OCI-M1 (cell line): ENCODE results near the gene TMEM238L.
"Not testable (repeated sequence)": the region's sequence is repeated elsewhere in the genome, so short reads cannot be mapped to it uniquely, and the experiment has no call there.

Experiments used
- DNase-seq: peaks from one replicate; lab custom pipeline; 2025; lab: John Stamatoyannopoulos, UW

TMEM238L gene

DNA sequence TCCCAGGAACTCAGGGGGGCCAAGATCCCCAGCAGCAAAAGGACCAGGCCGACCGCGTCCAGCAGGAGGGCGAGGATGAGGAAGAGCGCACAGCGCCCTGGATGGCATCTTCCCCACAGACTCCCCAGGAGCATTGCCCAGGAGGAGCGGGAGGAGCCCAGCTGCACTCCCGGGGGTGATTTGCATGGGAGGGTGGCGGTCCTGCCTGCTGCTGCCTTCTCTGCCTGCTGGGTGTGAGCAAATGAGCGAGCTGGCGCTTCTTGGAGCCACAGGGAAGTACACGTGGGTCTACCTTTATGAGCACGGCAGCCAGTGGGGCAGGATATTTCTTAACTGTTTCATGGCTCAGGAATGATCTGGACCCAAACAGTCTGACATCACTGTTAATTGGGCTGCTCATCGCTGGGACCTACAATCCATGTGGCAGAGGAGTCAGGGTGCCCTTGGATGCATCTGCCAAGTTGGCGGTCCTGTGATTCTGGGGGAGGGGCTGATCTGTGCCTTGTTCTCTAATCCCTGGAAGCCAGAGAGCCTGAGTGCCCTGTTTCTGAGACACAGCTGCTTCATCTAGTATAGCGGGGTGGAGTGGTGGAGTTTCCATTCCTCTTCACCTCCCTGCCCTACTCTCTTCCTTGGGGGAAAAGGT, at the start of gene TMEM238L:
Gene TMEM238L (minus strand): TSS at position 270 of the 646 bp plus-strand sequence. CDS start 136 bp downstream, at position 134.
- no peak for DNase-seq

GRCh38 chr17:10846636-10847035, 42.7 kb upstream of the TMEM238L start:
- DNase-seq: not testable (repeated sequence)

DNA sequence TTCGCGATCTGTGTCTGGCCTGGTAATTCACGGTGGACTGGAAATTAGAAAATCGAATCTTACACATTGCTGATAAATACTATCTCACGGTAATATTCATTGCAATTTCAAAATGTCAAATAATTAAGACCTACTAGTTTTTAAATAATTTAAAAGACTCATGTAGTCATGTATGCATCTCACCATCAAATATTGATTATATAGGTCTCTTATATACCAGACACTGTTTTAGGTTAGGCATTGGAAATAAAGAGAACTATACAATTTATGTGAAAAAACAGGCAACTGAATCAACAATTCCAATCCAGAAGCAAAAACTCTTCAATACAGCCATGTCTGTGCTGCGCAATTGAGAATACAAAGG, 41.5 kb upstream of the TMEM238L start:
- DNase-seq: no peak

GRCh38 chr17:10844621-10845387, 40.9 kb upstream of the TMEM238L start:
- peak; percentile 67 for DNase-seq

- peak; percentile 6 for DNase-seq
These were observed 39.9 kb upstream of the TMEM238L start for GRCh38 chr17:10843811-10844210.

GRCh38 chr17:10842658-10843057, 38.8 kb upstream of the TMEM238L start:
- DNase-seq: no peak

DNA sequence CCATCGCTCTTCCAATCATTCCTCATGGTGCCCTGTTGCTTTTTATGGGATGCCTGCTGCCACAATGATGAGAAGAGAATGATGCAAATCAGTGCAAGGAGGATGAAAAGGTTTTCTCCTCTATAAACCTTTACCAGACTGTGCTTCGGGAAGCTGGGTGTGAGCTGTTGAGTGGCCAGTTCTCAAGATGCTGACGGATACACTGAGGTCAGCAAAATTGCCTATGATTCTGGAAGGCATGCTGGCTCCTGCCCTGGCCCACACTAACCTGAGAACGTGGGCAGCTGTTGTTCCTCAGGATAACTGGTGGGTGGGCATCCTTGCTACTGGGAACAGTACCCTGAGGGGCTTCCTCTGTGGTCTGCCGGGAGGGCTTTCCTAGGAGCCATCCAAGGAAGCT, 34.8 kb upstream of the TMEM238L start:
- DNase-seq: no peak

GRCh38 chr17:10837921-10838320, 34.0 kb upstream of the TMEM238L start, which contains the start of gene PIRT:
TSS of gene PIRT (minus strand) at chr17:10838087. CDS start at chr17:10825645, 12,442 bp downstream.
- no peak for DNase-seq

- no peak for DNase-seq
These were observed 33.2 kb upstream of the TMEM238L start for GRCh38 chr17:10836966-10837590.

- DNase-seq: no peak
These were observed 32.2 kb upstream of the TMEM238L start for GRCh38 chr17:10836145-10836544.

DNA sequence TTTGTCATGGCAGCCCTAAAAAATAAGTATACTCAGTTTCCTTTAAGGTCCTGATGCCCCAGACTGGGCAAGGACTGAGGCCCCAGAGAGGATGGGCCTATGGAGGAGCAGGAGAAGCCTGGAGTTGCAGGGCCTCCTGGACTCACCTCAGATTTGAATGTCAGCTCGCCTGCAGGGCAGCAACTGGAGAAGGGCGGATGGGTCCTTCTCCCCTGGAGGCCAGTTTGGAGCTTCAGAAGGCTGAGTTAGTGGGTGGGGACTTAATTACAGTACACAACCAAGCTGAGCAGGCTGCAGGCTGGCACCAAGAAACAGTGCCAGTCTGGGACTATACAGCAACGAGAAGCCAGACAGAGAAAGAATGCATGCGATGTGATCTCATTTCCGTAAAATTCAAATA, 27.8 kb upstream of the TMEM238L start:
- no peak for DNase-seq

GRCh38 chr17:10827898-10828552, 24.1 kb upstream of the TMEM238L start:
- no peak for DNase-seq

GRCh38 chr17:10824874-10825273, 21.0 kb upstream of the TMEM238L start:
- no peak for DNase-seq

- DNase-seq: no peak
These were observed 17.9 kb upstream of the TMEM238L start for GRCh38 chr17:10821770-10822169.

GRCh38 chr17:10821054-10821453, 17.2 kb upstream of the TMEM238L start:
- DNase-seq: no peak

DNA sequence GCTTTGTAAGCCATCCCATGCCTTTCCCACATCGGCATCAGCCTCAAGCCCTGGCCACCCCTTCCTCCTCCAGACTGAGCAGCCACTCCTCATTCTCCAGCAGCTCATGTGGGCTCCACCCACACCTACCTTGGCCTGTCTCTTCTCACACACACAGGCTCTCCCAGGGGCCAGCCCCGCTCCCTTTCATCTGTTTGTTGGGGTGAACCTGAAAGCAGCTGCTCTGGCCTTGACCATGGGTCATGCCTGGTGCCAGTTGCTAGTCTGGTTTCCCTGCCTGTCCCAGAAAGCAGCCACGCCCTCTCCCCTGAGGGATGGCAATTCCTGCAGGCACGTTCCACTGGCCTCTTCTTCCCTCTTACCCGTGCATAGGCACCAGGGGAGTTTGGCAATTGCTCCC, 11.4 kb upstream of the TMEM238L start:
- DNase-seq: no peak

DNA sequence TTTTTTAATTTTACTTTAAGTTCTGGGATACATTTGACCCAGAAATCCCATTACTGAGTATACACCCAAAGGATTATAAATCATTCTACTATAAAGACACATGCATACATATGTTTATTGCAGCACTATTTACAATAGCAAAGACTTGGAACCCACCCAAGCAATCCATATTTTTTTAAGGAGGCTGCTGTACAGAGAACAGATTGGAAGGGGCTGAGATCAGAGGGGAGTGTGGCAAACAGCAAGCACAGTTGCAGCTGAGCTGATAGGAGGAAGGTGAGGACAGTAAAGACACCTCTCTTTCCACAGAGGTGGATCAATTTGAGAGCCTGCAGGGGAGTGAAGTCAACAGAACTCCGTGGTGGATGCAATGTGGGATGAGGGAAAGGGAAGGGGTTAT, 10.2 kb upstream of the TMEM238L start:
- no peak for DNase-seq

- no peak for DNase-seq
These were observed 8.8 kb upstream of the TMEM238L start for GRCh38 chr17:10812674-10813073.

DNA sequence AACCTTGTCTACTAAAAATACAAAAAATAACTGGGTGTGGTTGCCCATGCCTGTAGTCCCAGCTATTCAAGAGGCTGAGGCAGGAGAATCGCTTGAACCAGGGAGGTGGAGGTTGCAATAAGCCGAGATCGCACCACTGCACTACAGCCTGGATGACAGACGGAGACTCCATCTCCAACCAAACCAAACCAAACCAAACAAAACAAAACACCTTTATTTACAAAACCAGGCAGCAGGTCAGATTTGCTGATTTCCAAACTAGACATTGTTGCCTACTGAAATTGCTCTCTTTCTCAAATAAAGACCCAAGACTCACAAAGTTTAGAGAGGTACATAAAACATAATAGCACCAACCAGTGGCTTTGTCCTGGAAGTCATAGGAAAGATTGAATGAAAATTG, 5.7 kb upstream of the TMEM238L start:
- DNase-seq: no peak

DNA sequence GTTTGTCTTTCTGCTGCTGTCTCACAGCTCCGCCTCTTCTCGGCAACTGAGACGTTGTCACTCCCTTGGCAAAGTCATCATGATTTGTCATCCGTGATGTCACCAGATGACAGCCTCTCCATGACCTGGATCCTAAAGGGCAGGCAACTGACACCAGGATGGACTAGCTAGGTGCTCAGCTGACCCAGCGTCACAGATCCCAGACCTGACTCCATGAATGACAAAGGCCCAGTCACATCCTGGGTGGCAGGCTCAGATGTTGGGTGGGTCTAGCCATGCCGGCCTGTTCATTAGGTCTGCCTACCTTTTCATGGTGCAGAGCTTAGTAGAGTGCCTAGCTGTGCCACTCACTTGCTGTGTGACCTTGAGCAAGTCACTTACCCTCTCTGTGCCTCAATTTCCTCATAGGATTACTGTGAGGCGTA, 3.8 kb upstream of the TMEM238L start:
- DNase-seq: no peak

- DNase-seq: no peak
These were observed 2.8 kb upstream of the TMEM238L start for GRCh38 chr17:10806545-10807262.

- no peak for DNase-seq
These were observed 2.0 kb upstream of the TMEM238L start for GRCh38 chr17:10805911-10806310.
